ENCODE data around the gene RUFY4.
A peak's percentile ranks its signal among the peaks of the same experiment; 100 is the strongest.
"Not testable (repeated sequence)": the region's sequence is repeated elsewhere in the genome, so short reads cannot be mapped to it uniquely, and the experiment has no call there.

RUFY4 gene

DNA sequence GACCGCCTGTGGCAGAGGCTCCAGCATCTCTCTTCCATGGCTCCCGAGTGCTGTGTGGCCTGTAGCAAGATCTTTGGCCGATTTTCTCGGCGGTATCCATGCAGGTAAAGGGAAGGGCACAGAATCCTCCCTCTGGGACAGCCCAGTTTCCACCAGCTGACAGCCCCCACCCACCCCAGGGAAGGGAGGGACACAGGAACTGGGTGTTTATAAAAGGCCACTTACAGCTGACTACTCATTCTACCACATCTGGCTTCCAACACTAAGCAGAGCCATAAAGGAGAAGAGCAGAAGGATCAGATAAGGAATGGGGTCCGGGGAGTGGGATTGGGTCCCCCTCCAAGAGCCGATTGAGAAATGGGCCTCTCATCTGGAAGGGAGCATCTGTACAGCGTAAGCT, 20.2 kb downstream of the RUFY4 start:
- DNase-seq (ENCODE audit: low spot score), result no peak

DNA sequence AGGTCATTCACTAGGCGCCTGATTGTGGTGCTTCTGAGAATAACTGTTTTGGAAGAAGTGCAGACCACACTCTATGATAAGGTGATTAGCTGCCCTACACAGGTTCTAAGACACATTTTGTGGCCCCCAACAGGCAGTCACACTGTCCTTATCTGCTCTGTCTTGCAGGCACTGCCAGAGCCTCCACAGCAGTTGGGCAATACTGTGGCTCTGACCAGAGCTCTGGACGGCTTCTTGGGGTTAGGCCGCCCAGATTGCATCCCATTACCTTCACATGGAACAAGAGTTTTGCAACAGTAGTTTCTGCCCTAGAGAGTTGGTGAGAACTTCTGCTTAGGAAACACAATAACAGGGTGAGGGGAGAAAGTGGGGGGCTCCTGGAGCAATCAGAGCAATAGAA, 22.7 kb downstream of the RUFY4 start:
- DNase-seq (ENCODE audit: low spot score), result no peak

DNA sequence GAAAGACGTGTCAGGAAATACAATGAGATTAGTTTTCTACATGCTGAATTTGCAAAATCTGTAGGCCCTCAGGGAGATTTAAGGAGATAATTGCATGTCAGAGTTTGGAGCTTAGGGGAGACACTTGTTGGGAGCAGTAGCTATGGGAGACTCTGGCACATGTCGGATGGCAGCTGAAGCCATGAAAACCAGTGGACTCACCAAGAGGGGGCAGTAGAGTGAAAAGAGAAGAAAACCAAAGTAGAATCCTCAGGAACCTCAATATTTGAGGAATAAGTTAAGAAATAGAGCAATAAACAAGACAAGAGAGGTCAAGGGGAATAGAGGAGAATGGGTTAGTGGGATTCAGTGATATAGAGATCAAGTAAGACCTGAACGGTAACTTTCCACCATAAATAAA, 24.8 kb downstream of the RUFY4 start:
- DNase-seq (ENCODE audit: low spot score), result no peak

DNA sequence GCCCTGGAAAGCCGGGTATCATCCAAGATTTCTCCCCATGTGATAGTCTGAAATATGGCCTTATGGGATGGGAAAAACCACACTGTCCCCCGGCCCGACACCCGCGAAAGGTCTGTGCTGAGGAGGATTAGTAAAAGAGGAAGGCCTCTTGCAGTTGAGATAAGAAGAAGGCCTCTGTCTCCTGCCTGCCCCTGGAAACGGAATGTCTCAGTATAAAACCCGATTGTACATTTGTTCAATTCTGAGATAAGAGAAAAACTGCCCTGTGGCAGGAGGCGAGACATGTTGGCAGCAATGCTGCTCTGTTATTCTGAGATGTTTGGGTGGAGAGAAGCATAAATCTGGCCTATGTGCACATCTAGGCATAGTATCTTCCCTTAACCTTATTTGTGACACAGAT, 26.8 kb downstream of the RUFY4 start:
- DNase-seq (ENCODE audit: low spot score), result no peak

DNA sequence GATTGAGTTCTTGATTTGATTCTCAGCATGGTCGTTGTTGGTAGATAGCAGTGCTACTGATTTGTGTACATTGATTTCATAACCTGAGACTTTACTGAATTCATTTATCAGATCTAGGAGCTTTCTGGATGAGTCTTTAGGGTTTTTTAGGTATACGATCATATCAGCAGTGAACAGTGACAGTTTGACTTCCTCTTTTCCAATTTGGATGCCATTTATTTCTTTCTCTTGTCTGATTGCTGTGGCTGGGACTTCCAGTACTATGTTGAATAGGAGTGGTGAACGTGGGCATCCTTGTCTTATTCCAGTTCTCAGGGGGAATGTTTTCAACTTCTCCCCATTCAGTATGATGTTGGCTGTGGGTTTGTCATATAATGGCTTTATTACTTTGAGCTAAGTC, 28.9 kb downstream of the RUFY4 start:
- no peak for DNase-seq (ENCODE audit: low spot score)

DNA sequence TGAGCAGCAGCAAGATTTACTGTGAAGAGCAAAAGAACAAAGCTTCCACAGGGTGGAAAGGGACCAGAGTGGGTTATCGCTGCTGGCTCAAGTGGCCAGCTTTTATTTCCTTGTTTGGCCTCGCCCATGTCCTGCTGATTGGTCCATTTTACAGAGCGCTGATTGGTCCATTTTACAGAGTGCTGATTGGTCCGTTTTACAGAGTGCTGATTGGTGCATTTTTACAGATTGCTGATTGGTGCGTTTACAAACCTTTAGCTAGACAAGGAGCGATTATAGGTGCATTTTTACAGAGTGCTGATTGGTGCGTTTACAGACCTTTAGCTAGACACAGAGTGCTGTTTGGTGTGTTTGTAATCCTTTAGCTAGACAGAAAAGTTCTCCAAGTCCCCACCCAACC, 39.8 kb downstream of the RUFY4 start:
- DNase-seq (ENCODE audit: low spot score), result not testable (repeated sequence)

DNA sequence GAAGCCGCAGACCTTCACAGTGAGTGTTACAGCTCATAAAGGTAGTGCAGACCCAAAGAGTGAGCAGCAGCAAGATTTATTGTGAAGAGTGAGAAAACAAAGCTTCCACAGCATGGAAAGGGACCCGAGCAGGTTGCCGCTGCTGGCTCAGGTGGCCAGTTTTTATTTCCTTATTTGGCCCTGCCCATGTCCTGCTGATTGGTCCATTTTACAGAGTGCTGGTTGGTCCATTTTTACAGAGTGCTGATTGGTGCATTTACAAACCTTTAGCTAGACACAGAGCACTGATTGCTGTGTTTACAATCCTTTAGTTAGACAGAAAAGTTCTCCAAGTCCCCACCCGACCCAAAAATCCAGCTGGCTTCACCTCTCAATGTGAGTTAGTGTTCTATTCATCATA, 52.7 kb downstream of the RUFY4 start:
- not testable (repeated sequence) for DNase-seq (ENCODE audit: low spot score)

DNA sequence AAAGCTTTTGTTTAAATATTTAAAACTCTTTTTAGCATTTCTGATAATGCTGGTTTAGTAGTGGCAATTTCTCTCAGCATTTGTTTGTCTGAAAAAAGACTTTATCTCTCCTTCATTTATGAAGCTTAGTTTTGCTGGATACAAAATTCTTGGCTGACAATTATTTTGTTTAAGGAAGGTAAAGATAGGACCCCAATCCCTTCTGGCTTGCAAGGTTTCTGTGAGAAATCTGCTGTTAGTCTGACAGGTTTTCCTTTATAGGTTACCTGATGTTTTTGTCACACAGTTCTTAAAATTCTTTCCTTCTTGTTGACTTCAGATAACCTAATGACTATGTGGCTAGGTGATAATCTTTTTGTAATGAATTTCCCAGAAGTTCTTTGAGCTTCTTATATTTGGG, 53.2 kb downstream of the RUFY4 start:
- DNase-seq (ENCODE audit: low spot score), result not testable (repeated sequence)

DNA sequence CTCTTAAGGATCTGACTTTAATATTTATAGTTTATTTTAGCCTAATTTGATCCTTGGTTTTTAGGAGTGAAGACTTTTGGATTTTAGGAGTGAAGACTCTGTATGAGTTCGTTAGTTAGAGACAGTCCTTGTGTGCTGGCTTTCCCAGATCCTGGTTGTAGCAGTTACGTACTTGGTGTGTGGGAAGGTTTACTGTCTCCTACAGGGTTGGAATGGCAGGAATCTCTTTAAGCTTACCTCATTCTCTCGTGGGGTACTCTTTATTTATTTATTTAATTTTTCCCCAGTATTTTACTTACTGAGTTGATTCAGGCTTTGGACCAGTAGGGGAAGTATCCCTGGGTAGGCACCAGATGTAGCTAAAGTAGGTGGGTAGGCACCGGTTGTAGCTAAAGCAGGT, 54.9 kb downstream of the RUFY4 start:
- no peak for DNase-seq (ENCODE audit: low spot score)

DNA sequence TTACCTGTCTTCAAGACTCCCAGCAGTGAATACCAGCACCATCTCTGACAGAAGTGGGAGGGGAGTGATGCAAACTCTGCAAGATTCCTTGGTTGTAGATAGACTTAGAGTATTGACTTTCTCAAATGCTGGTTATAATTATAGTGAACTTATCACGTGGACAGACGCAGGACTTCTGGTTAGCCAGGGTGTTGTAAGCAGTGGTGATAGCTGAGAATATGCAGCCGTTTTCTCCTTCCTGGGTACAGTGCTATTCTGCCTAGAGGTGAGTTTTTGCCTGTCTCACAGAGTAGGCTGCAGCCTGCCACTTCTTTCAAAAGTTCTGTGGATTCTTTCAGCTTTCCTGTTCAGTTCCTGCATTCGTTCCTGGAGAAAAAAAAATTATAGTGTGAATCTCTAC, 56.0 kb downstream of the RUFY4 start:
- no peak for DNase-seq (ENCODE audit: low spot score)

DNA sequence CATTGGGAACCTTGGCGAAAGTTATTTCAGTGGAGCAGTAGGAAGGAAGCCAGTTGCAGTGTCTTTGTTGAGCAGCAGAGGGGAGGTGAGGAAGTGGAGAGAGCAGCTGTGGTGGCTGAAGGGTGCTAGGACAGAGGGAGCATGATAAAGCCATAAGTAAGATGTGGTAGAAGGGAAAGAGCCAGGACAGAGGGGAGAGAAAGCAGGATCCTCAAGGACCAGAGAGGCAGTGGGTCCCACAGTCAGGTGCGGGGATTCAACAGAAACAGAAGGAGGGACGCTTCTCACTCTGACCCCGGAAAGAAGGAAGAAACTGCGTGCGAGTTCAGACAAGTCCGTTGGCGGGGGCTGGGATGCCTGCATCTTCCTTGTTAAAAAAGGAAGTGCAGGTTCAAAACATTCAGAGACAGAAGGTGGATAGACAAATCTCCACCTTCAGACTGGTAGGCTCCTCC, 56.6 kb downstream of the RUFY4 start, which contains the start of gene CXCR2:
Gene CXCR2 (plus strand): TSS at position 403 of the 455 bp plus-strand sequence. CDS start 8,774 bp downstream, outside the sequence.
- DNase-seq (ENCODE audit: low spot score), result peak; percentile 20

DNA sequence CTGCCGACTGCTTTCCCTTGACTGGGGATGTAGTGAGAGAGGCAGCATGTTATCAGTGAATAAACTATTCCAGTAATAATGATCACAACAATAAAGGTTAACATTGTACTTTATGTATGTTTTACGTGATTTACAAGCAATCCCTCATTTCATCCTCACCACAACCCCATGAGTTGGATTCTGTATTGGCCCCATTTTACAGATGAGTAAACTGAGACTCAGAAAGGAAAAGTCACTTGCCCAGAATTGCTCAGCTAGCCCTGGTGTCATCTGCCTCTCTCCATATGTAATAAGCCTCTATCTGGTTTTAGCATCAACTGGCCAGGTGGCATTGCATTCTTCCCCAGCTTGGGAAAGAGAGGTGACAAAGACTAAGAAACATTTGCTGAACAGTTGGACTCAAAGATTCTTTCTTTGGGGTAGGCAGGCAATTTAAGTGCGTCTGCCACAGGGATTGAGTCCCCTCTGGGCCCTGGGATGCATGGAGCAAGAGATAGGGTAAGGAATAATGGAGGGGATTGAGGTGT, 58.9 kb downstream of the RUFY4 start:
- DNase-seq (ENCODE audit: low spot score), result no peak

DNA sequence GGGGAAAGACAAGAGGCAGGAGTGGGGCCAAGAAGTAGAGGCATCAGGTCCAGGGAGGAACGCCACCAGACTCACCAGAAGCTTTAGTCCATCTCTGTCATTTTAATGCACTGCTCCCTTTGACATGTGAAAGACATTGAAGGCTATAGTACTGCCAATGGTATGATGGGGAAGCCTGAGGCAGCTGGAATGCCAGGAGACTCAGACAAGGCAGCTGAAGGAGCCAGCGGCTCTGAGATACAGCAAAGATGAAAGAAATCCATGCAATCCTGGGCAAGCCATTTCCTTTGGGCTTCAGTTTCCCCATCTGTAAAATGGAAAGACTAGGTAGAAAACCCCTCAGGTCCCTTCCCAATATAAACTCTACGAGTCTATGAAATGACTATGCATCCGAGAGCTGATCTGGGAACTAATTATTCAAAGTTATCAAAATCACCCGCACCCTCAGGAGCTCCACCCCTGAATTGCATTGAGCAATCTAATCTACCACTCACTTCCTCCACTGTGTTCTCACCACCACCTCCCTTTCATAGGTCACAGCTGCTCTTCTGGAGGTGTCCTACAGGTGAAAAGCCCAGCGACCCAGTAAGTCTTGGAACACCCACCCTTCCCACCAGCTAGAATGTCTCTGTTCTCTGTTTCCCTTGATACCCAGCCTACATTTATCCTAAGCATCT, 59.9 kb downstream of the RUFY4 start:
- DNase-seq (ENCODE audit: low spot score), result no peak

DNA sequence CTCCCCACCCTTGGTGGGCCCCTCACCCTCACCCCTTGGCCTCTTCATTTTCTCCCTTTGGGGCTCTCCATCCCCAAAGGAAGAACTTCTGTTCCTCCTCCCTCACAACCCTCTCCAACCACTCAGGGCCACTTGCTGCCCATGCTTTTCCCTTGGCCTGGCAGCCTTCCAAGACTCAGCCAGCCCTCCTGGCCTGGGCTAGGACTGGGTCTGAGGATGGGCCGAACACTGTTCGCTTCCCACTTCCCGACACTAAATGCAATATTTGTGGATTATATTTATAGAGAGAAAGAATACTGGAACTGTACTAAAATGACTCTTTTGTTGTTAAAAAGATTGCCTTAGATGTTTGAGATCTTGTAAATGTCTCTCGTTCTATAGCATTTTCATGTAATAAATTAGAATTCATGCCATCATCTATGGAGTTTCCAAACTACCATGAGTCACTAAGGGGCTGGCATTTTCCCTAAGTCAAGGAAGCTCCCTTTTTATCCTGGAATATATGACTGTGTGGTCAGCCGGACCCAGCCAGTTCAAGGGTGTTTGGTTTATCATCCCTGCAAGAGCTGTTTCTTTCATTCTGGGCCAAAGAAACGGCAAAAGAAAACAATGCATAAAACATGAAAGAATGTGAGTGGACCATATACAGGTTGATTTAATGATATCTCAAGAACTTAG, 60.5 kb downstream of the RUFY4 start:
- DNase-seq (ENCODE audit: low spot score), result no peak

DNA sequence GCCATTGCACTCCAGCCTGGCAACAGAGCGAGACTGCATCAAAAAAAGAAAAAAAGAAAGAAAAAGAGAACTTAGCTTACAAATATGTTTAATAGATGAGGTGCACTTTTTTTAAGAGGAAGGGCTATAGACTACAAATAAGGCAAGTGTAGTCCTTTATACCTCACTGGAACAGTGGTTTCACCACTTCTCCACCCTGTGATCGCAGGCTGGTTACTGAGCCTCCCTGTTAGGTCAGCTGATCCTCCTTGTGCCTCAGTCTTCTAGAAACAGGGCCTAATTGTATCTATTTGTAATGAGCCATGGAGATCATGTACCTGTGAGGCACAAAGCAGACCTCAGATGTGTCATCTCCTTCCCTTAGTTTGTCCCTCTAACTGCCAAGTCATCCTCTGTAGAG, 61.3 kb downstream of the RUFY4 start:
- DNase-seq (ENCODE audit: low spot score), result no peak

DNA sequence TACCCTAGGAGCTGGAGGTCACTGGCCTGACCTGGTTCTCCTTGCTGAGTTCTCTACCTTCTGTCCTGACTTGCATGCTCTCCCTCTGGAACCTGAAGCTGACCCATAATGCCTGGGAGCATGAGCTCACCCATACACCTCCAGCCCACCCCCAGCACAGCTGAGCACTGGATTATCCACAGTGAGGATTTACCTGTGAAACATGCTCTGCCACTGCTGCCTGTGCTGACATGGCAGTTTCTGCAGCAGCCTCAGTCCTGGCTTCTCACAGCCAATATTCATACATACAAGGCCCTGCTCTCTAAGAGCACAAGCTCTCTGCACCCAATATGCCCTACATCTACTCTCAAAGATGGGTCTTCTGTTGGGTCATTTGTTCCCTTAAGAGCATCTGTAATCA, 61.8 kb downstream of the RUFY4 start:
- DNase-seq (ENCODE audit: low spot score), result no peak

DNA sequence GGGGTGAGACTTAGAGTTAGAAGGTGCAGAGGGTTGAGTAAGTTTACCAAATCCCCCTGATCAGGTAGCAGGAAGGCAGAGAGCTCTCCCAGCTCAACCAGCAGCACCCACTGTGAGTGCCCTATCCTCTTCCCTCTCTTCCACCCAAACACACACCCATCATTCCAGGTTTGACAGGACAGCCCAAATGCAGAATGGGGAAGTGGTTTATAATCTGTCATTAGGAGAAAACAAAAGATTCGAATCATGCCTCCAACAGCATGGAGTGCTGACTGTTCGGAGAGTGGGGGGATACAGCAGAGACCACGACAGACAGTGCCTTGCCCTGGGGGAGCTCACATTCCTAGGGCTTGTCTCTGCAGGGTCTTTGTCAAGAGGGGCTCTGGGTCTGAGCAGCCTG, 68.5 kb downstream of the RUFY4 start:
- DNase-seq (ENCODE audit: low spot score), result no peak

DNA sequence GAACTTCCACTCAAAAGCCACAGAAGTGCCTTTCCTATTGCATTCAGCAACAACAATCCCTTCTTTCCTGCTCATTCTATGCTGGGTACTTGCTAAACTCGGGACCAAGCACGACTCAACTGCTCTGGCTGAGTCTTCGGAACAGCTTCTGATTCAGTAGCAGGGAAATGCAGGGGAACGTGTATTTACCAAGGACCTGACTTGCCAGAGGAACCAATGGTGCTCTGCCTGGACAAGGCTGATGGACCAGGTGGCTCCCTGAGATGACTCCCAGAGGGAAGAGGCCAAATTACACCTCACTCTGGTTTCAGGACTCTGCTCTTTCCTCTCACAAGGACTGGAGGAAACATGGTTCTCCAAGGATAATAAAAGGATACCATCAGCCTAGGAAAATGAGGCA, 69.0 kb downstream of the RUFY4 start:
- no peak for DNase-seq (ENCODE audit: low spot score)

All from Ammon's horn (tissue), 1 donor.